HG03378 (cell line): ENCODE results near the gene SAPCD2.

ENCODE experiments used
- ATAC-seq: cut with Tn5 transposase; IDR thresholded peaks from one replicate; pipeline ENCODE4 v1.9.1; 2021; ENCODE audit warnings: mild to moderate bottlenecking, moderate library complexity; ENCODE audit not compliant: unreplicated experiment

Gene SAPCD2

DNA sequence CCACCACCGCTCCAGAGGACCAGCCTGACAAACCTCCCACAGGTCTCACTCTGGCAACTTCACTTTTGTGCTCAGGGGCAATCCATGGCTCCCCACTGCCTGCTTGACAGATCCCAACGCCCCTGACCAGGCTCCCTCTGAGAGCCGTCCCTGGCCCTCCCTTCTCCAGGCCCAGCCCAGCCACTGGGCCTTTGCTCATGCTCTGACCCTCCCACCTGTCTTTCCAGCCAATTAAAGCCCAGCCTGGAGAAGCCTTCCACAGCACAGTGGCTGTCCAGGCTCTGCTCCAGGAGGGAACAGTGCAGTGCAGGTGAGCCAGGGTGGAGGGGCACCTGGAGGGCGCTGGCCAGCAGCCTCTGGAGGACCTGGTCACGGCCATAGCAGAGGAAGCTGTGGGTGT is 19.8 kb downstream of the SAPCD2 start:
- ATAC-seq = no peak

DNA sequence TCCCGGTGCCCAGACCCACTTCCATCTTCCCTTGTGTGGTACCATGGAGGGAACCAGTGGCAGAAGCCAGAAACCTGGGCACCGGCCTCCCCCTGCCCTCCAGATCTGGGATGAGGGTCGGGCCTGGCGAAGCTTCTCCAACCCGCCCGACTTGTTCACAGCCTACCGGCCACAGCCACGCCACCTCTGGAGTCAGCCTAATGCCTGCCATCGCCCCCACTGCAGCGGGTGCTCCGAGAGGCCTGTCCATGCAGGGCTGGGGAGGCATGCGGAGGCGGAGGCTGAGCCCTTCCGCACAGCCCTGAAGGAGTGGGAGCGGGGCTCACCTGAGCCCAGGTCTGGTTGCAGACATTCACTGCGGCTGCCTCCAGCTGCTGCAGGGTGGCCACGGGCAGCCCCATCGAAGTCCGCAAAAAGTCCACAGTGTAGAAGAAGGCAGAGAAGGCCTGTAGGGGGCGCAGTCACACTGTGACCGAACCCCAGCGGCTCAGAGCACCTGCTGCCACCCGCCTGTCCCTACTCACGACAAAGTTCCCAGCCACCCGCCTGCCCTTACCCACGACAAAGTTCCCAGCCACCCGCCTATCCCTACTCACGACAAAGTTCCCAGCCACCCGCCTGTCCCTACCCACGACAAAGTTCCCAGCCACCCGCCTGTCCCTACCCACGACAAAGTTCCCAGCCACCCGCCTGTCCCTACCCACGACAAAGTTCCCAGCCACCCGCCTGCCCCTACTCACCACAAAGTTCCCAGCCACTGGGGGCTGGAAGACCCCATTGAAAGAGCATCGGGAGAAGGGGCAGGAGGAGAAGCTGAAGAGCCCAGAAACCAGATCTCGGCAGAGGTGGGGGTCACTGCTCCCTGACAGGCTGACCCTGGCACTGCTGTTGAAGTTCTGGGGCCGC is 20.6 kb downstream of the SAPCD2 start:
- no peak for ATAC-seq

DNA sequence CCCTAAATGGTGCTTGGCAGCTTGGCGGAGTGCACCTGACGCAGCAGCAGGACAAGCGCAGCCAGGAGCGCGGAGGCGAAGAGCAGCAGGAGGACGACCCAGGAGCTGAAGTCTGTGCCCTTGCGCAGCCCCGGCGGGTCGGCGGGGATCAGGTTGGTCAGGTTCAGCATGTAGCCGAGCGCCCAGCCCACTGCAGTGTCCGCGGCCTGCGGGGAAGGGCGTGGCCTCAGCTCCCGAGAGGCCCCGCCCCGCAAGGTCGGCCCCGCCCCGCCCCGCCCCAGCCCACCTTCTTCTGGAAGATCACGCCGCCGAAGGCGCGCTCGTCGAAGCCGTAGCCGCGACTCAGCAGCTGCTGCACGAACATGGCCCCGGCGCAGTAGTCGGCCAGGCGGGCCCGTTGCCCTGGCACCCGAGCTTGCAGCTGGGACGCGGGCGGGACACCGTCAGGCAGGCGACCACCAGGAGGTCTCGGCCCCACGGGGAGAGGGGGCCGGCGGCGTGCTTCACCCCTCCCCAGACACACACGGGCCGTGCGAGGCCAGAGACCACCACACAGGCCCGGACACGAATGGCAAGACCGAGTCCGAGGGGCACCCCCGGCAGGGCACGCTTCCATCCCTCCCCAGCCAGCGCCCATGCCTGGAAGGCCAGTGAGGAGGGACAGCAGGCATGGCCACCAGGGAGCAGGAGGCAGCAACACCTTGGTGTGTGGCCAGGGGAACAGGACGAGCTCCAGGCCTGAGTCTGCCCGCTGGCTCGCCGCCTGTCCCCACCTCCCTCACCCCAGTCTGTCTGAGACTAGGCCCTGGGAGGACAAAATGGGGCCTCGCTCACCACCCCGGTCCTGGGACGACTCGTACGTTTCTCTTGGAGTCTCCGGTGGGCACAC is 21.5 kb downstream of the SAPCD2 start:
- no peak for ATAC-seq

DNA sequence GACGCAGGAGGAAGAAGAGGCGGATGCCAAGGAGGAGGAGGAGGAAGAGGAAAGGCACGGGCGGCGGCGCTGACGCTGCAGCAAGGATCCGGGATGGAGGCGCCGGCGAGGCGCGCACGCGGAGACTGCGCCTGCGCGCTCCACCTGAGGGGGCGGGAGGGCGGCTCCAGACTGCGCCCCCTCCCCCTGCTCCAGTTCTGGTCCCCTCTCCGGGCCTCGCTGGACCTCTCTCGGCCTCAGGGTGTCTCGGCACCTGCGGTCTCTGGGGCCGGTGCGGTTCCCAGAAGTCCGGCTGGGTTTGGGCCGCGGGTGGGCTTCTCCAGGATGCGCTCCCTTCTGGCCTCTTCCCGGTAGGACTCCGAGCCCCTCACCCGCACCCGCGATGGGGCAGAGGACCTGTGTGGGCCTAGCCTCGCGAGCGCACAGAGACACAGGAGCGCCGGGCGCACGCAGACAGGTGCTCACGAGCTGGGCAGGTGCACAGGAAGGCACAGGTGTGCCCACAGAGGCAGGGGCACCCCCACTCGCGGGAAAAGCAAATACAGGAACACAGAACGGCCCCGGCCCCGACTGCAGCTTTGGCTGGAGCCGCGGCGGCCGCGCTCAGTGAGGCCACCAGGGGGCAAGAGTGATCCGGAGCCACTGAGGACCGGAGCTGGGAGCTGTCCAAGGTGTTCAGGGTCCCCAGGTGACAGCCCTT is 24.1 kb downstream of the SAPCD2 start, which contains the start of gene NPDC1:
Gene NPDC1, minus strand, starts transcription at position 90 of the 700 bp plus-strand sequence. CDS start 188 bp downstream, outside the sequence.
- no peak for ATAC-seq

DNA sequence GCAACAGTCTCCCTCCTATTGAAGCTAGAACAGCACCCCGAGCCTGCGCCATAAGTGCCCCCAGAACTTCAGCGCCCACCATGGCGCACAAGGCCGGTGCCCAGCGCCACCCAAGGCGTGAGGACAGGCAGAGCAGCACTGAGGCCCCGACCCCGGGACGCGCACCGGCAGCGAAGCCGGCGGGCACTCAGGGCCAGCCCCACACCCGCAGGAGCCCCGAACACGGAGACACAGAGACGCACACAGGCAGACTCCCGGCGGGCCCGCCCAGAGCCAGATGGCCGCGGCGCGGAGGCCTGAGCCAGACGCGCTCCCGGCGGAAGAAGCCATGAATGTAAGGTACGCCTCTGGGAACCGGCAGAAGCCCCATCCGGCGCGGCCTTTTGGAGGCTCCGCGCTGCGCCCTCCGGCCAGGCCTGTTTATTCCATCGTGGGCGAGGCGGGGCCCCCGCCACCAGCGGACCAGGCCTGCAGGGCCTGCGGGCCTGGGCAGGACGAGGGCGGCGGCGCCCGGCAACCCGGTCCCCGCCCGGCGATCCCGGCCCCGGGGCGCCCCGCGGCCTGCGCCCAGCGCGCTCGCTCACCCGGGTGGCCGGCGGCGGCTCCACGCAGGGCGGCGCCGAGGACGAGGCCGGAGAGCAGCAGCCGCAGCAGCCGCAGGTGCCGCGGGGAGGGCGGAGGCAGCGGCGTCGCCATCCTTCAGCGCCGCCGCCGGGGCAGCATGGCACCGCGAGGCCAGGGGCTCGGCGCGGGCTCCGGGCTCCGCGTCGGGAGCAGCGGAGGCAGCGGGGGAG is 24.9 kb downstream of the SAPCD2 start:
- no peak for ATAC-seq

DNA sequence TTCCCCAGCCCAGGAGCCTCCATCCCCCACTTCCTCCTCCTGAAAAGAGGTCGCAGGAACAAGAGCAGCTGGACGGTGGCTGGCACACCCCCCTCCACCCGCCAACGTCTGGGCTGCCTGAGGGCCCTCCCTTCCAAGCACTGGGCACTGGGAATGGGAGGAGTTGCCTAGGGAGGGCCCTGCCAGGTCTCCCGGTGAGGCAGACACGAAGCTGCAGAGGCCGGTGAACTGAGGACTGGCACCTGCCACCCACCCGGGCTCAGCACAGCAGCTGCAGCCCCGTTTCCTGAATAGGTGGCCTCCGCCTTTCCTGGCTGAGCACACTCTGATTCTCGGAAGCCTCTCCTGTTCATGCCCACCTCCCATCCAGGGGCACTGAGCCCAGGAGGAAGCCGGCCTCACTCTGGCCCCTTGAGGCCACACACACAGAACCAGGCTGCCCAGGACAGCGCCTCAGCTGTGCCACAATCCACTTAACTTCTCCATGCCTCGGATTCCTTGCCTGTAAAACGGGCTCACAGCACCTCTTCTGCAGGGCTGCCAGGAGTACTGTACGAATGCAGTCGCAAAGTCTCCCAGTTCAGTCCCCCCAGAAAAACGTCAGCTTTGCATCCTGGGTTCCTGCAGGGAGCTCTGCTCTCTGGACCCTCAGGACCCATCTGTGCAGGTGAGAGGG is 25.7 kb downstream of the SAPCD2 start:
- ATAC-seq = no peak

DNA sequence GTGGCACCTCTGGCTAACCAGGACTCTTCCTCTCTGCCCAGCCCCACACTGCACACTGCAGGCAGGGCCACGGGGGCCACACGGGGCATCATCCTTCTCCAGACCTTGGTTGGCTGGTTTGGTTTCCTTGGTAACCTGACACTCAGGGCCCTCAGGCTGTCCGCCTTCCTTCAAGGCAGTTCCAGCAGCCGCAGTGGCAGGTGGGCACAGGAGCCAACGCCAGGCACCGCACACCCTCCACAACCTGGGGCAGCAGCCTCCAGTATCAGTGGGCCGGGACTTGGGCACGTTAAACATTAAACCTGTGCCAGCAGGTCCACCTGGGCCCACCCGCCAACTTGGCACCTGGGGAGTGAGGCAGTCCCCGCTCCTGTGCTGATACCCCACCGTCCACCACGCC is 26.3 kb downstream of the SAPCD2 start:
- ATAC-seq = no peak

DNA sequence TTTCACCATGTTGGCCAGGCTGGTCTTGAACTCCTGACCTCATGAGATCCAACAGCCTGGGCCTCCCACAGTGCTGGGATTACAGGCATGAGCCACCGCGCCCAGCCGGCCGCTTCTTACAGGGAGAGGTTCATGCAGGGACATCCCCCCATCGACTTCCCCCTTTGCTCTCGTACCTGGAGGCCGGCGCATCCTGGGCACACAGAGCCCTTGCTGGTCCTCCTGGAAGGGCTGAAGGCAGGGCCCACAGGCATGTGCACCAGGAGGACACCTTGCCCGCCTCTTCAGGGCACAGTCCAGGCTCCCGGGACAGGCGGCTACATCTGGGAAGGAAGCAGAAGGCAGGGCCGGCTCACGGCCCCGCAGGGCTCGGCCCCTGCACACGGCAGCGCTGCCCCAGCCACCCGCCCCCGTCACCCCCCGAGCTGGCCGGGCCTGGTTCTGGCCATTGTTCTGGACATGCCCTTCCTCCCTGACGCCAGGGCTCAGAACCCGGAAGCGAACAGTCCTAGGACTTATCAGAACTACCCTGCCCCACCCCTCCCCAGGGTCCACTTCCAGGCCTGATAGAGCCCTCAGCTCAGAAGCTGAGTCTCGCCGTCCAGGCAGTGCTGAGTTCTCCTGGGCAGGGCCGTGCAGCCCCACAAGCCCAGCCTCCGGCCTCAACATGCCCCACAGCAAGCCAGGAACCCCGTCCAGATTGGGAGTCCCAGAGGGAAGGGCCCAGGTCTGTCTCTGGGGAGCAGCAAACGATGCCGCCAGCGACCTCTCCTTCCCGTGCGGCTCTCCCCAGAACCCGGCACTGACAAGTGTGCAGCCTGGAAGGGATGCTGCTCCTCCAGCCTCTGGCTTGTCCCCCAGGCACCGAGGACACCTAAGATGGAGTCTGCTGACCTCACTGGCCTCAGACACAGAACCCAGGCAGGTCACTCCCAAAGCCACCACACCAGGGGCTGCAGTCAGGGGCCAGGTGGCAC is 27.3 kb downstream of the SAPCD2 start:
- ATAC-seq = no peak

DNA sequence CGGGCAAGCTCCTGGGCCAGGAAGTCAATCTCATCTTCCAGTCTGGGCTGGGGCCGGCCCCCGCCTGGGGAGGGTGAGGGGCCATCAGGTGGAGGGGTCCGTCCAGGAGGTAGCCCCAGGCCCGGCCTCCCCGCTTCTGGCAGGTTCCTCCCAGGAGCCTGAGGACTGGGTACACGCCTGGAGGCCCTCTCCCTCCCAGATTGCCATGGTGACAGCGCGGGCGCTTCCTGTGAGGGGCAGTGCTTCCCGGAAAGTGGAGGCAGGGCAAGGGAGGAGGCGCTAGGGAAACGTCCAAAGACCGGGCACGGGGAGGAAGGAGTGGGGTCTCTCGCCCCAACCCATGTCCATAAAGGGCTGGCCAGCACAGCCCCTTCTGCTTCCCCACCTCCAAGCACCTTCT is 29.2 kb downstream of the SAPCD2 start:
- ATAC-seq = no peak

DNA sequence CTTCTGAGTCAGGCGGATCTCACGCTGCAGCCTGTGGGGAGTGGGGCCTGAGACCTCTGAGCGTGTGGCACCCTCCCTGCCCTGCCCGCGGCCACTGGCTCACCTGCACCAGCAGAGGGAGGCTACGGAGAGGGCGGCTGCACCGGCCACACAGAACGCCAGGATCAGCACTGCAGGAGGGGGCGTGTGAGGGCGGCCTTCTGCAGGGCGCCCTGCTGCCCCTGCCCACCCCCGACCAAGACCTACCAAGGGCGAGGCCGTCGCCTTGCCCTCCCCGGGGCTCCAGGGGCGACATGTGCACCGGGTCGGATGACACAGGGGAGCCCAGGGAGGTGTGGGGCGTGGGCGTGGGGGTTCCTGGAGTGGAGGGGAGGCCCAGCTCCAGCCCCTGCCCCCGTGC is 29.8 kb downstream of the SAPCD2 start:
- ATAC-seq = no peak

DNA sequence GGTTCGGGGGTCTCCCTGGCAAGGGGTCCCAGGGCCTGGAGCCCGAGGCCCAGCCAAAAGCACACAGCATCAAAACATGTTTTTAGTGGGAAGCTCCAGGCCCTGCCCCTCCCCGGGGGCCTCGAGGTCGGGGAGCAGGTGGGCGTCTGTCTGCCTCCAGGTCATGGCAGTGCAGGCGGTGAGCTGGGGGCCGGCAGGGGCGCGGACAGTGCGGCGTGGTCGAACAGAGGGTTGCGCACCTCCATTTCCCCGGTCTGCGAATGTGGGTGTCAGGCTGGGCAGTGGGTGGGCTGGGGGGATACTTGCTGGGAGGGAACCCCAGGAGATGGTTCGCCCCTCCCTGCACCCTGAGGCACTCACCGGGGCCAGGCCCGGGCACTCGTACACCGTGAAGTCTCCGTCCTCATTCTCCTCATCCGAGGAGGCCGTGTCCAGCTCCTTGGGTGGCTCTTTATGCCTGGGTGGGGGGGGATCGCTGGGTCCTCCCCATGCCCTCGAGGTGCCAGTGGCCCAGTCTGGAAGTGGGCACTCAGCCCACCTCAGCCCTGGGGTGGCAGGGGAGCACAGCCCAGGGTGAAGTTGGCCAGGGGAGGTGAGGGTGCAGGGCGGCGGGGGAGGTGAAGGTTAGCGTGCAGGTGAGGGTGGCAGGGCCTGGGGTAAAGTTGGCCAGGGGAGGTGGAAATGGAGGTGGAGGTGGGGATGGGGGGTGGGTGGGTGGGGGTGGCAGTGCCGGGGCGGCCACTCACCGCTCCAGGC is 30.6 kb downstream of the SAPCD2 start:
- ATAC-seq = no peak

DNA sequence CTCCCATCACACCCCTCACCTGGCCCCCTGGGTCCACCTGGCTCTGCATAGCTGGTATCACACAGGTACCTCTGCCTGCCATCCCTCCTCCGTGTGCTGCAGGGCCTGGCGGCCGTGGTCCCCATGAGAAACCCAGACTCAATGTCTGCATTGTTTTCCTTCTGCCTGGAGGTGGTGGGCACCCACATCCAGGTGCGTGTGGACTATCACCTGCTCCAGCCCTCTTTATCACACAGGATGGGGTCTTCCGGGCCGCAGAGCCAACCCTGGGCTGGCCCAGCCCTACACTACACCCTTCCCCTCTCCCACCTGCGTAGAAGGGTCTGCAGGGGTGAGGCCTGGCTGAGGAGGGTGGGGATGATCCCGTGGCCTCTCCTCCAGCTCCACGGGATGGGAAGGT is 31.4 kb downstream of the SAPCD2 start:
- no peak for ATAC-seq

DNA sequence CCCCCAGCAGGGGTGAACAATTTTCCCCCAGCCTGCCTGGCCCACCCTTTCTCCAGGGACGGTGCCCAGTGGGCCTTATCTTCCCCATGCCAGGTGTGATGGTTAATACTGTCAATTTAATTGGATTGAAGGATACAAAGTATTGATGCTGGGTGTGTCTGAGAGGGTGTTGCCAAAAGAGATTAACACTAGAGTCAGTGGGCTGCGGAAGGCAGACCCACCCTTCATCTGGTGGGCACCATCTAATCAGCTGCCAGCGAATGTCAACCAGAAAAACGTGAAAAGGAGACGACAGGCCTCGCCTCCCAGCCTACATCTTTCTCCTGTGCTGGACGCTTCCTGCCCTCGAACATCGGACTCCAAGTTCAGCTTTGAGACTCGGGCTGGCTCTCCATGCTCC is 32.9 kb downstream of the SAPCD2 start:
- no peak for ATAC-seq

DNA sequence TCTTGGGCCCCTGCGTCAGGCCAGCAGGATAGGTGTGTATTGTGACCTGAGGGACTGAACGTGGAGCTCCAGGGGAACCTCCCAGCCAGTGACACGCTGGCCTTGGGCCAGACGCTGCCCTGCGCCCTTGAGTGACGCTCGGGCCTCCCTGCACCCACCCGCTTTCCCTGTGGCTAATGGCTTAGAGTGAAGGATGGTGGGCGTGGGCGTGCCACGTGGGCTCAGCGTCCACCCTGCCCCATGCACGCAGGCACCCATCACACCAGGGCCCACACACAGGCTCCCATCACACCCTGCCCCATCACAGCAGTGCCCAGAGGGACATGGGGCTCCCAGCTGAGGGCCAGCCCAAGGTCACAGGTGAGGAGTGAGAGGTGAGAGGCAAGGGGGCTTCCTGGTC is 33.3 kb downstream of the SAPCD2 start:
- ATAC-seq = no peak

DNA sequence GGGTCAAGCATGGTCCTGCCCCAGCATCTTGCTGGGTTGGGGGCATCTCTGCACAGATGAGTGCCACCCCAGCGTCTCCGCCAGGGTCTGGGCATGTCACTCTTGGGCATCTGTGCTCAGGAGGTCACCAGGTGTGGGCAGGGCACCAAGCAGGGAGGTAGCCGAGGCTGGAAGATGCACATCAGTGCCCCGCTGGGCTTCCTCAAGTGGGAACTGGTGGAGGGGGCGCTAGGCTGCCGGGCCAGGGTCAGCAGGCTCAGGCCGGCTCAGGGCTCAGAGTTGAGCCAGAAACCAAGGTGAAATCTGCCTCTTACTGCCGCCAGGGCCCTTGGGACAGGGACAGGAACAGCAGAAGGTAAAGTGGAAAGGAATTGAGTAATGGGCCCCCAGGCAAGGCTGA is 34.4 kb downstream of the SAPCD2 start:
- no peak for ATAC-seq

DNA sequence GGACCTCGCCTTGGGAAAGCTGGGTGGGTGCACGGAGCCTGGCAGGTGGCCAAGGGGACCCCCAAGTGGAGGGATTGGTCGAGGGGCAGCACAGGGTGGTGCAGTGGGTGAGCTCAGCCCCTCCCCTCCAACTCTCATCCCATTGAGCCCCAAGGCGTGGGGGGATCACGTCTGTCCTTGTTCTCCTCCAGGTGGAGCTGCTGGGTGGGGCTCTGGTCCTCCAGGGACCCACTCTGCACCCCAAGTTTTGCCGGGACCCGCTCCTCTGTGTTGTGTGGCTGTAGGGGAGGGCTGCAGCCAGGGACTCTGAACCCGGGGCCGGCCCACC is 34.9 kb downstream of the SAPCD2 start:
- no peak for ATAC-seq

DNA sequence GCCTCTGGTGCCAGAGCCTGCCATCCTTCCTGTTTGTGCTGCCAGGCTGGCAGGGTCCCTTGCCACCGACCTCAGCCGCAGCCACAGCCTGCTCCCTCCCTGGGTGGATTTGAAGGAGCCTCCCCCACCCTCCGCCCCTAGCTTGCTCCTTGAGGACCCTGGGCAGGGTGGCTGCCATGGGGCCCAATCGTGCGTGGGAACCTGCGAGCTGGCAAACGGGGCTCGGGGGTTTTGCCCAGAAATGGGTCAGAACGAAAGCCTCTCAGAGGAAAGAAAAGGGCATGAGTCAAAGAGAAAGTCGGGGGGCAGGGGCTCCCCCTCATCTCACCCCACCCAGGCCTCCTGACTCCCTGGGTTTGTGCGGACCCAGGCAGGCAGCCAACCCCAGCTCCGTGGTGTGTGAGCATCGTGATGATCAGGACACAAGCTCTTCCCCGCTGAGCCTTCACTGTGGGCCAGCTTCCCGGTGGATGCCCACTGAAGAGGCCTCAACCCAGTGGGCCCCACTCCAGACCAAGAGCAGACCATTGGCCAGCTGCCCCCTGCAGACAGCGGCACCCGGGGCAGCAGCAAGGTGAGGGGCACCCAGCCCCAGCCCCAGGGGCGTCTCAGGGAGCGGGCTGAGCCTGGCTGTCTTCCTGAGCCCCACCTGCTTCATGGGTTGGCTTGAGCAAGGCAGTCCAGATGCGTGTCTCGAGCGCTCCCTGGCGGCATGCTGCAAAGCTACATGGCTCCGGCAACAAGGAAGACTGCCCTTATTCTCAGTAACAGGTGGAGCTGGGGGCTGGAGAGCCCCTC is 35.4 kb downstream of the SAPCD2 start:
- ATAC-seq = no peak
